HG03064 (cell line): Measurements from ENCODE around the gene LIMS2.

ENCODE experiments used
- ATAC-seq: cut with Tn5 transposase; IDR thresholded peaks from one replicate; pipeline ENCODE4 v1.9.1; 2021; ENCODE audit warnings: low read depth; ENCODE audit not compliant: unreplicated experiment

The LIMS2 gene

GRCh38 chr2:127678531-127678930 is 3.2 kb upstream of the LIMS2 start:
- ATAC-seq: no peak

GRCh38 chr2:127676906-127677305 is 1.6 kb upstream of the LIMS2 start:
- no peak for ATAC-seq

GRCh38 chr2:127674241-127675209 is 805 bp downstream of the LIMS2 start:
- no peak for ATAC-seq

GRCh38 chr2:127673291-127674069 is 1.9 kb downstream of the LIMS2 start:
- no peak for ATAC-seq

- ATAC-seq: no peak
Observed at GRCh38 chr2:127672341-127673224, 2.7 kb downstream of the LIMS2 start.

- ATAC-seq: no peak
Observed at GRCh38 chr2:127671557-127672302, 3.6 kb downstream of the LIMS2 start.

GRCh38 chr2:127670957-127671290 is 4.4 kb downstream of the LIMS2 start:
- ATAC-seq: no peak

- ATAC-seq: no peak
Observed at GRCh38 chr2:127670055-127670956, 5.0 kb downstream of the LIMS2 start.

- no peak for ATAC-seq
Observed at GRCh38 chr2:127669056-127669455, 6.3 kb downstream of the LIMS2 start.

- no peak for ATAC-seq
Observed at GRCh38 chr2:127665267-127665893, 9.9 kb downstream of the LIMS2 start.

- ATAC-seq: no peak
Observed at GRCh38 chr2:127664895-127665225, 10.5 kb downstream of the LIMS2 start.

- no peak for ATAC-seq
Observed at GRCh38 chr2:127664065-127664894, 11.1 kb downstream of the LIMS2 start.

- ATAC-seq: no peak
Observed at GRCh38 chr2:127663566-127664064, 11.7 kb downstream of the LIMS2 start.

GRCh38 chr2:127662937-127663565 is 12.3 kb downstream of the LIMS2 start:
- no peak for ATAC-seq

- ATAC-seq: no peak
Observed at GRCh38 chr2:127661949-127662510, 13.3 kb downstream of the LIMS2 start.

GRCh38 chr2:127661072-127661649 is 14.2 kb downstream of the LIMS2 start:
- no peak for ATAC-seq

- ATAC-seq: no peak
Observed at GRCh38 chr2:127660291-127660578, 15.1 kb downstream of the LIMS2 start.
